ENCODE measurements around the gene SERP2.
"Not testable (repeated sequence)": the region's sequence is repeated elsewhere in the genome, so short reads cannot be mapped to it uniquely, and the experiment has no call there.

SERP2 gene

GRCh38 chr13:44373601-44374347 lies at the start of gene SERP2:
SERP2 (plus strand) TSS chr13:44373824; CDS start chr13:44374026, 202 bp downstream.
- no peak for DNase-seq (ENCODE audit: low spot score)

- no peak for DNase-seq (ENCODE audit: low spot score)
These were observed 46.7 kb upstream of the SERP2 start for GRCh38 chr13:44326961-44327360.

GRCh38 chr13:44329041-44329440 lies 44.6 kb upstream of the SERP2 start:
- DNase-seq (ENCODE audit: low spot score) = not testable (repeated sequence)

GRCh38 chr13:44329909-44330545 lies 43.6 kb upstream of the SERP2 start:
- DNase-seq (ENCODE audit: low spot score) = no peak

GRCh38 chr13:44331446-44331845 lies 42.2 kb upstream of the SERP2 start:
- DNase-seq (ENCODE audit: low spot score) = no peak

GRCh38 chr13:44331912-44332851 lies 41.4 kb upstream of the SERP2 start:
- no peak for DNase-seq (ENCODE audit: low spot score)

- DNase-seq (ENCODE audit: low spot score) = no peak
These were observed 39.5 kb upstream of the SERP2 start for GRCh38 chr13:44333950-44334655.

GRCh38 chr13:44334751-44335150 lies 38.9 kb upstream of the SERP2 start:
- no peak for DNase-seq (ENCODE audit: low spot score)

GRCh38 chr13:44336934-44337333 lies 36.7 kb upstream of the SERP2 start:
- no peak for DNase-seq (ENCODE audit: low spot score)

- DNase-seq (ENCODE audit: low spot score) = no peak
These were observed 36.0 kb upstream of the SERP2 start for GRCh38 chr13:44337581-44337980.

GRCh38 chr13:44340508-44340907 lies 33.1 kb upstream of the SERP2 start:
- DNase-seq (ENCODE audit: low spot score) = no peak

- DNase-seq (ENCODE audit: low spot score) = no peak
These were observed 30.9 kb upstream of the SERP2 start for GRCh38 chr13:44342741-44343140.

GRCh38 chr13:44346534-44346933 lies 27.1 kb upstream of the SERP2 start:
- DNase-seq (ENCODE audit: low spot score) = no peak

GRCh38 chr13:44347301-44347700 lies 26.3 kb upstream of the SERP2 start:
- no peak for DNase-seq (ENCODE audit: low spot score)

GRCh38 chr13:44347949-44348348 lies 25.7 kb upstream of the SERP2 start:
- DNase-seq (ENCODE audit: low spot score) = no peak

- DNase-seq (ENCODE audit: low spot score) = no peak
These were observed 22.7 kb upstream of the SERP2 start for GRCh38 chr13:44350775-44351504.

GRCh38 chr13:44351505-44351854 lies 22.1 kb upstream of the SERP2 start:
- DNase-seq (ENCODE audit: low spot score) = no peak

- DNase-seq (ENCODE audit: low spot score) = no peak
These were observed 21.4 kb upstream of the SERP2 start for GRCh38 chr13:44352202-44352601.

GRCh38 chr13:44352671-44353070 lies 21.0 kb upstream of the SERP2 start:
- DNase-seq (ENCODE audit: low spot score) = no peak

- DNase-seq (ENCODE audit: low spot score) = no peak
These were observed 19.3 kb upstream of the SERP2 start for GRCh38 chr13:44354331-44354730.

GRCh38 chr13:44354884-44355283 lies 18.7 kb upstream of the SERP2 start:
- DNase-seq (ENCODE audit: low spot score) = no peak
